Smooth muscle cell (in vitro differentiated cells): ENCODE data around the gene DSTYK. TPM values are rescaled to one million over a fixed set of nuclear protein-coding genes. Genes with fewer than 3 reads are reported as not detected.

Experiments used
- DNase-seq: peaks from one replicate; lab custom pipeline; 2025; ENCODE audit not compliant: unreplicated experiment; lab: John Stamatoyannopoulos, UW
- H2AFZ ChIP-seq: fragments of 200-600 bp; sonication (generic); 2 replicates; pipeline ENCODE4 v1.6.0; 2016; ENCODE audit warnings: antibody characterized with exemption, low read depth, mild to moderate bottlenecking
- H3F3A ChIP-seq: fragments of 200-600 bp; sonication (generic); 2 replicates; pipeline ENCODE4 v1.6.0; 2017; ENCODE audit warnings: antibody characterized with exemption, low read depth
- H3K27ac ChIP-seq: fragments of 200-600 bp; sonication (generic); 2 replicates; pipeline ENCODE4 v1.5.1; 2016; ENCODE audit warnings: low read depth, mild to moderate bottlenecking
- H3K27me3 ChIP-seq: fragments of 200-600 bp; sonication (generic); 2 replicates; pipeline ENCODE4 v1.6.1; 2016; ENCODE audit warnings: low read depth, mild to moderate bottlenecking
- H3K36me3 ChIP-seq: fragments of 200-600 bp; sonication (generic); 2 replicates; pipeline ENCODE4 v1.5.1; 2016; ENCODE audit warnings: low read depth
- H3K4me1 ChIP-seq: fragments of 200-600 bp; sonication (generic); 2 replicates; pipeline ENCODE4 v1.5.1; 2016; ENCODE audit warnings: low read depth
- H3K4me2 ChIP-seq: fragments of 200-600 bp; sonication (generic); 2 replicates; pipeline ENCODE4 v1.6.0; 2016; ENCODE audit warnings: mild to moderate bottlenecking
- H3K4me3 ChIP-seq: fragments of 200-600 bp; sonication (generic); 2 replicates; pipeline ENCODE4 v1.5.1; 2016; ENCODE audit warnings: mild to moderate bottlenecking
- H3K79me2 ChIP-seq: fragments of 200-600 bp; sonication (generic); 2 replicates; pipeline ENCODE4 v1.6.0; 2016; ENCODE audit warnings: low read depth, mild to moderate bottlenecking
- H3K9ac ChIP-seq: fragments of 200-600 bp; sonication (generic); 2 replicates; pipeline ENCODE4 v1.6.0; 2016; ENCODE audit warnings: low read depth
- H3K9me3 ChIP-seq: fragments of 200-600 bp; sonication (generic); replicated peaks from 2 replicates; pipeline ENCODE4 v1.5.1; 2016; ENCODE audit warnings: low read depth
- H4K20me1 ChIP-seq: fragments of 200-600 bp; sonication (generic); 2 replicates; pipeline ENCODE4 v1.6.0; 2016; ENCODE audit warnings: low read depth
- WGBS: methylation state at CpG from one replicate; pipeline ENCODE4 v1.1.7; 2016; ENCODE audit warnings: low lambda C conversion rate; 5-methylcytosine and 5-hydroxymethylcytosine counted together
- polyA plus RNA-seq: library from polyadenylated mRNA; unstranded; fragments of >200 nt; fragmentation: Nextera tagmentation; extraction: Ambion mirVana; gene quantifications from 2 replicates; pipeline ENCODE4 v1.2.1, GENCODE V29; 2016
- total RNA-seq: library from RNA; depleted of rRNA; stranded (reverse); fragments of >200 nt; gene quantifications from 2 replicates; pipeline ENCODE4 v1.2.3, GENCODE V29; 2014
- TF ChIP-seq, protein P1 (sequence below): fragments of 200-600 bp; sonication (generic); IDR thresholded peaks from 2 replicates; pipeline ENCODE4 v1.5.1; 2017; ENCODE audit warnings: borderline replicate concordance, mild to moderate bottlenecking, antibody characterized with exemption; ENCODE audit not compliant: insufficient read depth, poor library complexity, severe bottlenecking

DSTYK gene
- total and polyA plus RNA-seq, 2 experiments from 2014 or later = 6.9 to 8.7 TPM

DNA sequence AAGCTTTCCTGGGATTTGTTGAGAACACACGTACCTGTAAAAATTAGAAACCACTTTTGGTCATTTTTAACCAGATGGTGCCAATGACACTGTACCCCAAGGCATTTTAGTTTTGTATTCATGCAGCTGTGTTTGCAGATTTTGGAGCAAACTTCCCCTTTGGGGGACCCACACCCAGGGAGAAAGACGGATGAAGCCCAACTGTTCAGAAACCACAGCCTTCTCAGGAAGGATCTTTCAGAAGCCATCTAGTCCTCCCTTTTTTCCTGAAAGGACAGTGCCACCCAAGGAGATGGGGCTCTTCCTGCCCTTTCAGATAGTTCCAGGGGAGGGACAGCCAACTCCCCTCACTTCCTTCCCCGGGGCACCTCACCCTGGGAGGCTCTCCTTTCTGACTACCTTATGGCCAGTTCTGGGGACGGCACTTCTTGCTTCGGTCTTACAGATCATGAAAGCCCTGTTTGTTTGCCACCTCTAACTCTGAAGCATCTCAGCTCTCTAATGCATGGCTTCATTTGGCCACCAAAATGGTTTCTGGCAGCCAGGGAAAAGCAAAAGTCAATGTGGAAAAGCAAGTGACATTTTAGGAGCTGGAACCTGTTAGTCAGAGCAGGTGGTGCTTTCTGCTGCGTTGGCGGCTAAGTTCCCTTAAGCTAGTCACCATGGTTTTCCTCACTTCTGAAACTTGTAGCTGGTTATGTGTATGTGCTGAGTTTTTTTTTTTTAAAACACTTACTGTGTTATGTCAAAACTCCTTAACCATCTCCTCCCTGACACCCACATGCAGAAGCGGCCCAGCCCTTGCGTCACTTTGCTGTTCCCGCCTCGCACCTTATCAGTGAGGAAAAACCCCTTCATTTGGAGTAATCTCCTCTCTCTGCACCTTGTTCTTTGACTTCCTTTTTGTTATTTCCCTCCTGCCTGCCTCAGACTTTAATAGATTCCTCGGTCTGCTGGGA lies 26.3 kb upstream of the DSTYK start:
- TF ChIP-seq, protein P1, sequence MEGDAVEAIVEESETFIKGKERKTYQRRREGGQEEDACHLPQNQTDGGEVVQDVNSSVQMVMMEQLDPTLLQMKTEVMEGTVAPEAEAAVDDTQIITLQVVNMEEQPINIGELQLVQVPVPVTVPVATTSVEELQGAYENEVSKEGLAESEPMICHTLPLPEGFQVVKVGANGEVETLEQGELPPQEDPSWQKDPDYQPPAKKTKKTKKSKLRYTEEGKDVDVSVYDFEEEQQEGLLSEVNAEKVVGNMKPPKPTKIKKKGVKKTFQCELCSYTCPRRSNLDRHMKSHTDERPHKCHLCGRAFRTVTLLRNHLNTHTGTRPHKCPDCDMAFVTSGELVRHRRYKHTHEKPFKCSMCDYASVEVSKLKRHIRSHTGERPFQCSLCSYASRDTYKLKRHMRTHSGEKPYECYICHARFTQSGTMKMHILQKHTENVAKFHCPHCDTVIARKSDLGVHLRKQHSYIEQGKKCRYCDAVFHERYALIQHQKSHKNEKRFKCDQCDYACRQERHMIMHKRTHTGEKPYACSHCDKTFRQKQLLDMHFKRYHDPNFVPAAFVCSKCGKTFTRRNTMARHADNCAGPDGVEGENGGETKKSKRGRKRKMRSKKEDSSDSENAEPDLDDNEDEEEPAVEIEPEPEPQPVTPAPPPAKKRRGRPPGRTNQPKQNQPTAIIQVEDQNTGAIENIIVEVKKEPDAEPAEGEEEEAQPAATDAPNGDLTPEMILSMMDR = no peak
- Histone ChIP-seq H3K36me3 (no peaks in the 10 kb centered on the region), H3K4me2 (no peak overlapping the region), H3K27ac (no peak overlapping the region), H3K27me3 (no peaks in the 10 kb centered on the region), H3K9me3 (no peaks in the 10 kb centered on the region), H2AFZ (no peak overlapping the region), H3K79me2 (no peaks in the 10 kb centered on the region), H3K4me1 (no peaks in the 10 kb centered on the region), H3K4me3 (no peak overlapping the region), H4K20me1 (no peaks in the 10 kb centered on the region), H3K9ac (no peak overlapping the region), H3F3A (no peaks in the 10 kb centered on the region)
- no peak for DNase-seq
- WGBS = 80% methylated on average over 12 of the region's 12 CpGs

DNA sequence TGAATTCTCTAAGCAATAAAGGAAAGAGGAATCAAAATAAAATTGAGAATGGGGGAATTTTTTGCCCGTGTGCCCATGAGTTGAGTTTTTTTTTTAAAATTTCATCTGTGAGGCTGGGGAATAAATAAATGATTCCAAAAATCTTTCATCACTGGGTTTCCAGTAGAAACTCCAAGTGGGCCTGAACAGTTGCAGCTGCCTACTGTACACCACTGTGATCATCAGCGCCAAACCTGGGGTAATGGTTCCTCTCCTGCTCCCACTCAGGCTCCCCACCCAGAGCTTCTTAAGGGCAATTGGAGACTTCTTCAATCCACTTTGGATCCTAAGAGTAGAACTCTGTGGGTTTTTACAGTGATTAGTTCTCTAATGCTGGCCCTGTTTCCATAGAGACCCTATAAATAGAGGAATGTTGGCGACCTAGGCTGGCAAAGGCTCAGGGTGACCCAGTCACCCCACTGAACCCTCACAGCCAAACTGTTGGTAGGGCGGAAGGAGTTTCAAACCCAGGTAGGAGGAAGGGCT lies 25.5 kb upstream of the DSTYK start:
- Histone ChIP-seq H2AFZ (no peak overlapping the region), H3K4me3 (no peak overlapping the region), H3K9ac (no peak overlapping the region), H3K4me2 (no peak overlapping the region), H3K9me3 (no peaks in the 10 kb centered on the region), H3F3A (no peaks in the 10 kb centered on the region), H3K79me2 (no peaks in the 10 kb centered on the region), H3K4me1 (no peaks in the 10 kb centered on the region), H4K20me1 (no peaks in the 10 kb centered on the region), H3K27me3 (no peaks in the 10 kb centered on the region), H3K36me3 (no peaks in the 10 kb centered on the region), H3K27ac (no peak overlapping the region)
- 81% methylated on average over 4 of the region's 4 CpGs for WGBS
- no peak for DNase-seq
- TF ChIP-seq, protein P1 = no peak

DNA sequence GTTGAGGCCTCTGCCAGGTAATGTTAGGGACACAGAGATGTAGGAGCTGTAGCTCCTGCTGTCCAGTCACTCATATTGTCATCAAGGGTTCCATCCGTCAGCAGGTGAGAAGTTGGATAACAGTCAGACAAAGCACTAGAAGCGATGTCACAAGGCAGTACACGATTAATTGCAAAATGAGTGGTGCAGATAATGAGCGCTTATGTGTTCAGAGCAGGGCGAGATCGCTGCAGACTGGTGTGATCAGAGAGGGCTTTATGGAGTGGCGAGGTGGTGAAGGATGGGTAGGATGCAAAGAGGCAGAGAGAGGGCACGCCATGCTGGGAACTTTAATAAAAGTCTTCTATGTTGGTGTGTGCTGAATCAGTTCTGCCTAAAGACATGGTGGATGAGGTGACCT lies 25.0 kb upstream of the DSTYK start:
- H2AFZ ChIP-seq = no peak overlapping the region
- H3K27ac ChIP-seq = no peak overlapping the region
- H4K20me1 ChIP-seq = no peaks in the 10 kb centered on the region
- H3K4me3 ChIP-seq = no peak overlapping the region
- H3F3A ChIP-seq = no peaks in the 10 kb centered on the region
- TF ChIP-seq, protein P1 = no peak
- H3K9ac ChIP-seq = no peak overlapping the region
- 94% methylated on average over 8 of the region's 8 CpGs for WGBS
- no peaks in the 10 kb centered on the region for H3K27me3 ChIP-seq
- H3K79me2 ChIP-seq = no peaks in the 10 kb centered on the region
- no peaks in the 10 kb centered on the region for H3K9me3 ChIP-seq
- H3K4me2 ChIP-seq = no peak overlapping the region
- no peaks in the 10 kb centered on the region for H3K4me1 ChIP-seq
- H3K36me3 ChIP-seq = no peaks in the 10 kb centered on the region
- no peak for DNase-seq
